Uterus (tissue), 2 donors: Measurements from ENCODE around the gene IFNG-AS1.

Source experiments
- CTCF ChIP-seq, 4 experiments: fragments of 200-600 bp in 2 of 4; fragments of 450-650 bp in 2 of 4; sonication (generic) in 2 of 4; IDR thresholded peaks; one replicate each; pipeline ENCODE4 v1.5.1; 2016 to 2019; ENCODE audit warnings: antibody characterized with exemption in 4 of 4, mild to moderate bottlenecking in 2 of 4, moderate library complexity in 1 of 4
- POLR2A ChIP-seq, 2 donors: fragments of 450-650 bp; IDR thresholded peaks; one replicate each; pipeline ENCODE4 v1.6.1; 2016; ENCODE audit warnings: antibody characterized with exemption in 2 of 2, mild to moderate bottlenecking in 1 of 2, moderate library complexity in 1 of 2

- no peak for TF ChIP-seq POLR2A (IDR thresholded peaks at IDR 0.05)
- TF ChIP-seq CTCF (IDR thresholded peaks at IDR 0.05) = no peak
Measured at GRCh38 chr12:67988601-67989021, 636 bp upstream of the IFNG-AS1 start.
